B cell (primary cell): ENCODE measurements around the gene HDGFL2.

Experiments
- EZH2 ChIP-seq: IDR thresholded peaks from 2 replicates; pipeline ENCODE4 v1.6.1; 2012; ENCODE audit warnings: borderline replicate concordance, low read depth, mild to moderate bottlenecking, moderate library complexity, low read length; ENCODE audit not compliant: insufficient read depth, poor library complexity, severe bottlenecking
- TF ChIP-seq, protein P1 (sequence below): fragments of 200-600 bp; IDR thresholded peaks from one replicate; pipeline ENCODE4 v1.8.0; 2022; ENCODE audit warnings: antibody characterized with exemption, mild to moderate bottlenecking

DNA sequence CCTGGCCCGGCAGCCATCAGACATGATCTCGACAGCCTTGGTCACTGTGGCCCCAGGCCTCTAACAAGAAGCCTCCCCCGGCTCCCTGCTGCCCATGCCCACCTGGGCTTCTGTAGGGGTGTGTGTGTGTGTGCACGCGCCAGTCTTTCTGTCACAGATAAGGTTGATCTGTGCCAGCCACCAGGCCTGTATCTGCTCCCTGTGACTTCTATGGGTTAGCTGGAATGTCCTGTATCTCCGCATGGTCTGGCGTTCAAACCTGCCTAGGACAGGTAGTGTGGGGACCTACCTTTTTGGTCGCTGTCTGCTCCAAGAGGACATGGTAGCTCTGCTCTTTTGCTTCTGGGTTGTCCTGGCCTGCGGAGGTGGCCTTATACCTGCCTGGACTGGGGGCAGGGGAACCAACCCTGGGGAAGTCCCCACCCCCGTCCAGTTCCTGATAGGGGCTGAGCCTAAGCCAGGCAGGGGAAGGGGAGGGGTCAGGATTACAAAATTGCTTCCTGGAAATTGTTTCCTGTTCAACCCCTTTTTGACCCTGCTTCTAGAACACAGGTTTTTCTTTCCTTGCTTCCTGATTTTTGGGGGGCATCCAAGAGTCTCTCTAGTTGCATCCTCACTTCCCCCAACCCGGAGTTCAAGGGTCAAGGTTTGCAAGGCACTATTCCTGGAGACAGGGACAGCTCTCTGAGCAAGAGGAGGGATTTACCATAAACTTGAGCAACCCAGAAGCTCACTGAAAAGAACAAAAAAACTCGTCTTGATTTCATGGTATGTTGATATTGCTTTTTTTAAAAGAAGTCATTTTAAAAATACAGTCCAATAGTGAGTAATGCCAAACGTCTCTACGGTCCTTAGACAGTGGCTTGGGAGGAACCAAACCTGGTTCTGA is 67.8 kb downstream of the HDGFL2 start, which contains the start of gene LRG1:
- TF ChIP-seq, protein P1, sequence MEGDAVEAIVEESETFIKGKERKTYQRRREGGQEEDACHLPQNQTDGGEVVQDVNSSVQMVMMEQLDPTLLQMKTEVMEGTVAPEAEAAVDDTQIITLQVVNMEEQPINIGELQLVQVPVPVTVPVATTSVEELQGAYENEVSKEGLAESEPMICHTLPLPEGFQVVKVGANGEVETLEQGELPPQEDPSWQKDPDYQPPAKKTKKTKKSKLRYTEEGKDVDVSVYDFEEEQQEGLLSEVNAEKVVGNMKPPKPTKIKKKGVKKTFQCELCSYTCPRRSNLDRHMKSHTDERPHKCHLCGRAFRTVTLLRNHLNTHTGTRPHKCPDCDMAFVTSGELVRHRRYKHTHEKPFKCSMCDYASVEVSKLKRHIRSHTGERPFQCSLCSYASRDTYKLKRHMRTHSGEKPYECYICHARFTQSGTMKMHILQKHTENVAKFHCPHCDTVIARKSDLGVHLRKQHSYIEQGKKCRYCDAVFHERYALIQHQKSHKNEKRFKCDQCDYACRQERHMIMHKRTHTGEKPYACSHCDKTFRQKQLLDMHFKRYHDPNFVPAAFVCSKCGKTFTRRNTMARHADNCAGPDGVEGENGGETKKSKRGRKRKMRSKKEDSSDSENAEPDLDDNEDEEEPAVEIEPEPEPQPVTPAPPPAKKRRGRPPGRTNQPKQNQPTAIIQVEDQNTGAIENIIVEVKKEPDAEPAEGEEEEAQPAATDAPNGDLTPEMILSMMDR: no peak
- no peak for TF ChIP-seq EZH2
